ENCODE measurements around the gene CLEC3B.

DNA sequence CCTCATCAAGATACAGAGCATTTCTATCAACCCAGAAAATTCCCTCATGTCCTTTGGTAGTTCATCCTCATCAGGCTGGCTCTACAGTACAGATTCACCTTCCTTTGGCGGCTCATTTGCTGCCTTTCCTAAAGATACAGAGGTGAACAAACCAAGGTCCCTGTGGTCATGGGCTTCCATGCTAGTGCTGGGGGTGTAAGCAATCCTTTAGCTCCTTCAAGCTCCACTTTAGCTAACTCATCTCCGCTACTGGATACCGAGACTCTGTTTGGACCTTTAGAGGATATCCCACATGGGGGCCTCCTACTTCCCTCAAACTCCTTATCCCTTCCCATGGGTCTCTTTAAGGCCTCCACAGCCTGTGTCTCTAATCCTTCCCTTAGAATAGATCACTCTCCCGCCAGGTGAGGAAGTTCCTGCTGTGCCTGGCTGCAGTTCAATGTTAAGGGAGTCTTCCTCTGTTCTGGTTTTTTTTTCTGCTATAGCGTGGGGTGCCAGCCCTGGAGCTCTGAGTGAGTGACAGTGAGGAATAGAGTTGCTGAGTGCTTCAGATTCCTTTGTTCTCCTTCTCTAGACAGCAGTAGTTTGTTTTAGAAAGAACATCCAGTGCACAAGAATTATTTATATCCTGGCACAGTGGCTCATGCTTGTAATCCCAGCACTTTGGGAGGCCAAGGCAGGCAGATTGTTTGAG, 30.7 kb downstream of the CLEC3B start:
- TF ChIP-seq POLR2AphosphoS5 (IDR thresholded peaks at IDR 0.05): no peak
- TF ChIP-seq, protein P1, sequence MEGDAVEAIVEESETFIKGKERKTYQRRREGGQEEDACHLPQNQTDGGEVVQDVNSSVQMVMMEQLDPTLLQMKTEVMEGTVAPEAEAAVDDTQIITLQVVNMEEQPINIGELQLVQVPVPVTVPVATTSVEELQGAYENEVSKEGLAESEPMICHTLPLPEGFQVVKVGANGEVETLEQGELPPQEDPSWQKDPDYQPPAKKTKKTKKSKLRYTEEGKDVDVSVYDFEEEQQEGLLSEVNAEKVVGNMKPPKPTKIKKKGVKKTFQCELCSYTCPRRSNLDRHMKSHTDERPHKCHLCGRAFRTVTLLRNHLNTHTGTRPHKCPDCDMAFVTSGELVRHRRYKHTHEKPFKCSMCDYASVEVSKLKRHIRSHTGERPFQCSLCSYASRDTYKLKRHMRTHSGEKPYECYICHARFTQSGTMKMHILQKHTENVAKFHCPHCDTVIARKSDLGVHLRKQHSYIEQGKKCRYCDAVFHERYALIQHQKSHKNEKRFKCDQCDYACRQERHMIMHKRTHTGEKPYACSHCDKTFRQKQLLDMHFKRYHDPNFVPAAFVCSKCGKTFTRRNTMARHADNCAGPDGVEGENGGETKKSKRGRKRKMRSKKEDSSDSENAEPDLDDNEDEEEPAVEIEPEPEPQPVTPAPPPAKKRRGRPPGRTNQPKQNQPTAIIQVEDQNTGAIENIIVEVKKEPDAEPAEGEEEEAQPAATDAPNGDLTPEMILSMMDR (IDR thresholded peaks at IDR 0.05): no peak
- no peak for TF ChIP-seq EP300 (IDR thresholded peaks at IDR 0.05)
- no peak for TF ChIP-seq POLR2A (IDR thresholded peaks at IDR 0.05)
